Sigmoid colon (tissue), 4 donors: ENCODE measurements around the gene WHRN.

Experiments used
- EP300 ChIP-seq, 4 donors: sonication (generic); formaldehyde crosslinking; IDR thresholded peaks; one replicate each; pipeline ENCODE4 v1.6.1; 2017; ENCODE audit warnings: antibody characterized with exemption in 4 of 4
- POLR2AphosphoS5 ChIP-seq, 4 donors: sonication (generic); formaldehyde crosslinking; IDR thresholded peaks; one replicate each; pipeline ENCODE4 v1.6.1; 2017; ENCODE audit warnings: antibody characterized with exemption in 4 of 4
- TF ChIP-seq, protein P1 (sequence below), 4 experiments: fragments of 450-650 bp in 3 of 4; fragments of 200-600 bp in 1 of 4; IDR thresholded peaks; one replicate each; pipeline ENCODE4 v1.5.1; 2016 to 2019; ENCODE audit warnings: antibody characterized with exemption in 4 of 4, mild to moderate bottlenecking in 3 of 4, moderate library complexity in 2 of 4

DNA sequence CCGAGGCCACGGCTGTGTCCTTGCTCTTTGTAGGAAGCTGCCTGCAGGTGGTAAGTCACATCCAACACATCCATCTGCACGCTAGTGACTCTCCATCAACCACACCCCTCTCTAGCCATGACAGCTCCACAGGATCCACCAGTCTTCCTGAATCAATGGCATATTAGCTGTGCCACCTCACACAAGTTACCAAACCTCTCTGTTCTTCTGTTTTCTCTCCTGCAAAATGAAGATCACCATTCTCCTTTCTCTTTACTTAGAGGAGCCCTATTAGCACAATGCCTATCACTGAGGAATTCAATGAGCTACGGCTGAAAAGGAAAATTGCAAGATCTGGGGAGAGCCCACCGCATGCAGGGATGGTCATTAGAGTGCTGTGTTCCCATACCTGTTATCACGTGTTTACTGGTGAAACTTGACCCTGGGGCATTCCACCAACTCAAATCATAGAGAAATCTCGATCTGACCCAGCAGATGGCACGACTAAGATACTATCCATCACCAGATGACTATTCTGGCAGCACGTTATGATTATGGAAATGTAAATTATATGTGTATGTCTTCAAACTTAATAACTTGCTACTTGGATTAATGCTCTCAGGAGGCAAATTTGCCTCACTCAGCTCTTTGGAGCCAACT lies 20.9 kb downstream of the WHRN start:
- TF ChIP-seq POLR2AphosphoS5 (IDR thresholded peaks at IDR 0.05) (no peak), EP300 (IDR thresholded peaks at IDR 0.05) (no peak)
- TF ChIP-seq, protein P1, sequence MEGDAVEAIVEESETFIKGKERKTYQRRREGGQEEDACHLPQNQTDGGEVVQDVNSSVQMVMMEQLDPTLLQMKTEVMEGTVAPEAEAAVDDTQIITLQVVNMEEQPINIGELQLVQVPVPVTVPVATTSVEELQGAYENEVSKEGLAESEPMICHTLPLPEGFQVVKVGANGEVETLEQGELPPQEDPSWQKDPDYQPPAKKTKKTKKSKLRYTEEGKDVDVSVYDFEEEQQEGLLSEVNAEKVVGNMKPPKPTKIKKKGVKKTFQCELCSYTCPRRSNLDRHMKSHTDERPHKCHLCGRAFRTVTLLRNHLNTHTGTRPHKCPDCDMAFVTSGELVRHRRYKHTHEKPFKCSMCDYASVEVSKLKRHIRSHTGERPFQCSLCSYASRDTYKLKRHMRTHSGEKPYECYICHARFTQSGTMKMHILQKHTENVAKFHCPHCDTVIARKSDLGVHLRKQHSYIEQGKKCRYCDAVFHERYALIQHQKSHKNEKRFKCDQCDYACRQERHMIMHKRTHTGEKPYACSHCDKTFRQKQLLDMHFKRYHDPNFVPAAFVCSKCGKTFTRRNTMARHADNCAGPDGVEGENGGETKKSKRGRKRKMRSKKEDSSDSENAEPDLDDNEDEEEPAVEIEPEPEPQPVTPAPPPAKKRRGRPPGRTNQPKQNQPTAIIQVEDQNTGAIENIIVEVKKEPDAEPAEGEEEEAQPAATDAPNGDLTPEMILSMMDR (IDR thresholded peaks at IDR 0.05), result no peak
